GM10266 (cell line): ENCODE results near the gene ASB16.

ENCODE experiments used
- DNase-seq: peaks from one replicate; pipeline ENCODE4 v3.0.0; 2012; ENCODE audit errors: extremely low spot score
- TF ChIP-seq, protein P1 (sequence below): IDR thresholded peaks from 2 replicates; pipeline ENCODE4 v1.5.1; 2012; ENCODE audit warnings: mild to moderate bottlenecking, low read depth; ENCODE audit not compliant: control insufficient read depth, insufficient read depth; ENCODE audit errors: missing control alignments

ASB16 gene

DNA sequence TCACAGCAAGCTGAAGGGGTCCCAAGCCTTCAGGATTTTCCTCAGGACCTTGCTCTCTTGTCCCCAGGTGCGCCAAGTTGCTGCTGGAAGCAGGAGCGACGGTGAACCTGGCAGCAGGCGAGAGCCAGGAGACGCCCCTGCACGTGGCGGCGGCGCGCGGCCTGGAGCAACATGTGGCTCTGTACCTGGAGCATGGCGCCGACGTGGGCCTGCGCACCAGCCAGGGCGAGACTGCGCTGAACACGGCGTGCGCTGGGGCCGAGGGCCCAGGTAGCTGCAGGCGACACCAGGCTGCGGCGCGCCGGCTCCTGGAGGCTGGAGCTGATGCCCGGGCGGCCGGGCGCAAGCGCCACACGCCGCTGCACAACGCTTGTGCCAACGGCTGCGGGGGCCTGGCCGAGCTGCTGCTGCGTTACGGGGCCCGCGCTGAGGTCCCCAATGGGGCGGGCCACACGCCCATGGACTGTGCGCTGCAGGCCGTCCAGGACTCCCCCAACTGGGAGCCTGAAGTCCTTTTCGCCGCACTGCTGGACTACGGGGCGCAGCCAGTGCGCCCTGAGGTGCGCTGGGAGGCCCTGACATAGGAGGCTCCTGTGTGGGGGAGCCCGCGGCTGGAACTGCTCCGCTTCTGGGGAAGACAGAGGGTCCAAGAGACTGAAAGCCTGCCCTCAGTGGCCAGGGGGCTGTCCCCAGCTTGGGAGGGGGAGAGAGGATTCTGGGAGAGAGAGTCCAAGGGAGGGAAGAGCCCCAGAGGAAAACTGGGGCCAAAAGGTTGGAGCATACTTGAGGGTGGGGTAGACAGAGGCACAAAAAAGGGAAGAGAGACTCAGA is 6.4 kb downstream of the ASB16 start:
- TF ChIP-seq, protein P1, sequence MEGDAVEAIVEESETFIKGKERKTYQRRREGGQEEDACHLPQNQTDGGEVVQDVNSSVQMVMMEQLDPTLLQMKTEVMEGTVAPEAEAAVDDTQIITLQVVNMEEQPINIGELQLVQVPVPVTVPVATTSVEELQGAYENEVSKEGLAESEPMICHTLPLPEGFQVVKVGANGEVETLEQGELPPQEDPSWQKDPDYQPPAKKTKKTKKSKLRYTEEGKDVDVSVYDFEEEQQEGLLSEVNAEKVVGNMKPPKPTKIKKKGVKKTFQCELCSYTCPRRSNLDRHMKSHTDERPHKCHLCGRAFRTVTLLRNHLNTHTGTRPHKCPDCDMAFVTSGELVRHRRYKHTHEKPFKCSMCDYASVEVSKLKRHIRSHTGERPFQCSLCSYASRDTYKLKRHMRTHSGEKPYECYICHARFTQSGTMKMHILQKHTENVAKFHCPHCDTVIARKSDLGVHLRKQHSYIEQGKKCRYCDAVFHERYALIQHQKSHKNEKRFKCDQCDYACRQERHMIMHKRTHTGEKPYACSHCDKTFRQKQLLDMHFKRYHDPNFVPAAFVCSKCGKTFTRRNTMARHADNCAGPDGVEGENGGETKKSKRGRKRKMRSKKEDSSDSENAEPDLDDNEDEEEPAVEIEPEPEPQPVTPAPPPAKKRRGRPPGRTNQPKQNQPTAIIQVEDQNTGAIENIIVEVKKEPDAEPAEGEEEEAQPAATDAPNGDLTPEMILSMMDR = no peak

DNA sequence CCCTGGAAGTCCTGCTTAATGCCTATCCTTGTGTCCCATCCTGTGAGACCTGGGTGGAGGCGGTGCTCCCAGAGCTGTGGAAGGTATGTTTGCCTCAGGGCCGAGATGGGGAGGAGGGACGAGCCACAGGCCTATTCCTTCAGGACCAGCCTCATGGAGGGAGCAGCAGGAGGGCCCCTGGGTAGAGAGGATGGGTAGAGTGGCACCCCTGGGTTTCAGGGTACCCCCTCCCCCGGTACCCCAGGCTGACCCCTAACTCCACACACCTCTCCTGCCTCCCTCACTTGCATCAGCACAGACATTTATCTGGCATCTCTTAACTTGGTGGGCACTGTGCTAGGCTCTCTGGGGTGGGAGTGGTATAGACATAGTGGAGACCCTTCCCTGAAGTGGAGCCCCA is 7.1 kb downstream of the ASB16 start:
- TF ChIP-seq, protein P1 = no peak
- peak; percentile 45 for DNase-seq

More for the DNA sequence above, 6.4 kb downstream of the ASB16 start:
- peak; percentile 38 for DNase-seq

DNA sequence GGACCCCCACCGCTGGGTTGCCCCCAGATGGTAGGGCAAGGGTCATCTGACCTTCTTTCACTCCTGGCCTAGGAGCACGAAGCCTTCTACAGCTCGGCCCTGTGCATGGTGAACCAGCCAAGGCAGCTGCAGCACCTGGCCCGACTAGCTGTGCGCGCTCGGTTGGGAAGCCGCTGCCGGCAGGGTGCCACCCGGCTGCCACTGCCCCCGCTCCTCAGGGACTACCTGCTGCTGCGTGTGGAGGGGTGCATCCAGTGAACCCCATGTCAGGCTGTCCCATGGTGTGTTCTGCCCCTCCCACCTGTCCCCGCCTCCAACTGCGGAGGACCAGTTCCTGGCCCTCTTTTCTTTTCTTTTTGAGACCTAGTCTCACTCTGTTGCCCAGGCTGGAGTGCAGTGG is 7.6 kb downstream of the ASB16 start:
- no peak for DNase-seq

DNA sequence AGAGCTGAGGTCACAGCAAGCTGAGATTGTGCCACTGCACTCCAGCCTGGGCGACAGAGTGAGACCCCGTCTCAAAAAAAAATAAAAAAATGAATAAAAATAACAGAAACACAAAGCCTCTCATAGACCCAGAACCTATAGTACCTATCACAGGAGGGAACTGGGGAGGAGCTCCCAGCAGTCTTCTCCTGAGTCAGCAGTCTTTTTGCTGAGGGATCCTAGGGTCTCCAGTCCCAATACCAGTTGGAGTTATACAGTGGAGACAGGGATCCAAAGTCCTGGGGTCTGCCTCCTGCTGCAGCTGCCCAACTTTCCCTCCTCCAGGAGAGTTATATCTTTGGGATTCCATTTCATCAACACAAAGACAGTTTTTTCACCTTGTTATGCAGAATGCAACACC is 12.5 kb downstream of the ASB16 start:
- TF ChIP-seq, protein P1 = no peak
- no peak for DNase-seq

More for the DNA sequence above, 7.6 kb downstream of the ASB16 start:
- TF ChIP-seq, protein P1 = no peak

DNA sequence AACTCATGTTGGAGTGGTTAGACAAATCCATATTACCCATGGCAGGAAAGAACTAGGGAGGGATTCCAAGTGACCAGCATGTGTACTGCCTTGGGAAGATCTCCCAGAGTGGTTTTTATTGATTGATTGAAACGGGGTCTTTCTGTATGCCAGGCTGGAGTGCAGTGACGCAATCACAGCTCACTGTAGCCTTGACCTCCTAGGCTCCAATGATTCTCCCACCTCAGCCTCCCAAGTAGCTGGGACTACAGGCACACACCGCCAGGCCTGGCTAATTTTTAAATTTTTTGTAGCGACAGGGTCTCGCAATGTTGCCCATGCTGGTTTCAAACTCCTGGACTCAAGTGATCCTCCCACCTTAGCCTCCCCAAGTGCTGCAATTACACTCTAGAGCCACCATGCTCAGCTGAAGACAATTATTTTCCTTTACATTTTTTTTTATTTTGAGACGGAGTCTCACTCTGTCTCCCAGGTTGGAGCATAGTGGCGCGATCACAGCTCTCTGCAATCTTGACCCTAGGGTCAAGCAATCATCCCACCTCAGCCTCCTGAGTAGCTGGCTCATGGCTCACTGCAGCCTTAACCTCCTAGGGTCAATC is 13.8 kb downstream of the ASB16 start:
- TF ChIP-seq, protein P1 = no peak
- DNase-seq = no peak

DNA sequence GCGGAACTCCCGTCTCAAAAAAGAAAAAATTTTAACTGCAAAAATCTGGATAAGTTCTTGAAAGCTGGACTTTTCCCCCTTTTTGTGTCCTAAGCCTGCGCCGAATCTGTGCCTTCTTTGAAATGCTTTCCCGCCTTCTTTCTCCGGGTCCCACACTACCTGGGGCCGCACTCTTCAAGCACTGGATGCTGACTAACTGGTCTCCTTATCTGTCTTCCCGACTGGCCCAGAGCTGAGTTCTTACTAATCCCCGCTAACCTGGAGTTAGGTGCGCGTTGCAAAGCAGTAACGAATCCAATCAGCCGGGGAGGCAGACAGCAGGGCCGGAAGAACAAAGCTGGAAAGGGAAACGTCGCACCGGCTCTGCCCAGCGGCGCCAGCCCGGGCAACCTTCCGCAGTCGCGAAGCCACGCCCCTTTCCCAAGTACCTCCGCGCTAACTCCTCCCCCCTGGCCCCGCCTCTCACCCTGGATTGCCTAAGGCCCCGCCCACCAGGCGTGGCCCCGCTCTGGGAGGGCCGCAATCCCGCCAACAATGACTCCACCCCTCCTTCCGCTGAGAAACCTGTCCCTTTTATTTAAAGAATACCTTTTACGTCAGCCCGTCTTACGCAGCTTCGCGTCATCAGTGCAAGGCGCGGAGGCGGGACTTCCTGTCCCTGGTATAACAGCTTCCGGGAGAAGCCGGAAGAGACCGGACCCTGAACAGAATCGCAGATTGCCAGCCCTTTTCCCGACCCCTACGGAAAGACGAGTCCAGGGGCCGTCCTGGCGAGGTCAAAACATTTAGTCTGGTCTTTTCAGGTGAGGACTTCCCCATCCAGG is 16.0 kb downstream of the ASB16 start, which contains the start of gene TMUB2:
Gene TMUB2 (plus strand): TSS at position 666 of the 824 bp plus-strand sequence. CDS start 737 bp downstream, outside the sequence.
- peak; percentile 100 for DNase-seq
- TF ChIP-seq, protein P1 = no peak
